ENCODE results near the gene PPP1R2.
A peak's percentile ranks its signal among the peaks of the same experiment; 100 is the strongest.
"Not testable (repeated sequence)": the region's sequence is repeated elsewhere in the genome, so short reads cannot be mapped to it uniquely, and the experiment has no call there.

PPP1R2 gene

GRCh38 chr3:195542698-195543499, at the start of gene PPP1R2:
TSS of gene PPP1R2 (minus strand) at chr3:195543325. CDS start at chr3:195543025, 300 bp downstream.
- peak; percentile 79 for DNase-seq (ENCODE audit: low read depth)

DNA sequence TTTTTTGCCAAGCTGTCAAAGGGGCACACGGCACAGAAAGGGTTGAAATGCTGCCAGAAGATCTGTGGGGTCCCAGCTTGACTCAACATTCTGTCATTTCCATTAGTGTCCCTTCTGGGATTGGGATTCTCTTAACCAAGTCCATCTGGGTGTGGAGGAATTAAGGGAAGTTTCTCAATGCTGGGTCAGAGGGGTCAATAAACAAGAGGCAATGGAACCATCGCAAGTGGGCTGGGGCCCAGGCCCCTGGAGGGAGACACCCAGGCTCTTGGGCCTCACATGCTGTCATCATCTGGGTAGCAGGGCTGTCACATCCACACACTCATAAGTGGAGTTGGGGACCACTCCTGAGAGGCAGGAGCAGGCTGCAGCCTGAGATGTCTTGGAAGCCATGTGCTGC, 48.7 kb upstream of the PPP1R2 start:
- no peak for DNase-seq (ENCODE audit: low read depth)

DNA sequence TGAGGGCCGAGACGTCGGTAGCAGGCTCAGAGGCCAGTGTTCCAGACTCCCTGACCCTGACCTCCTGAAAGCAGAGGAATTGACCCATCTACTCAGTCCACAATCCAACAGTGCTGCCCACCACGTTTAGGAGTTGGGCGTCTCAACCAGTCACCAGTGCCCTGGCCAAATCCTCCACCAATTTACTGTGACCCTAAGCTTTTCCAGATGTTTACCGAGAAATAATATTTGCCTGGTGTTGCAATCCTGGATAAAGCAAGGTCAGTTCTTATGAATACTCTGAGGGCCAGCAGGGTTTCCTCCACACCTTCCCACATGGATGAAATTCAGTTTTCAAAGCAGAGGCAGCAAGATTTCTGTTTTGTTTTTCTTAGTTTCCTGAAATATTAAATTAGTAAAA, 48.1 kb upstream of the PPP1R2 start:
- DNase-seq (ENCODE audit: low read depth), result no peak

GRCh38 chr3:195590381-195590780, 47.3 kb upstream of the PPP1R2 start:
- not testable (repeated sequence) for DNase-seq (ENCODE audit: low read depth)

DNA sequence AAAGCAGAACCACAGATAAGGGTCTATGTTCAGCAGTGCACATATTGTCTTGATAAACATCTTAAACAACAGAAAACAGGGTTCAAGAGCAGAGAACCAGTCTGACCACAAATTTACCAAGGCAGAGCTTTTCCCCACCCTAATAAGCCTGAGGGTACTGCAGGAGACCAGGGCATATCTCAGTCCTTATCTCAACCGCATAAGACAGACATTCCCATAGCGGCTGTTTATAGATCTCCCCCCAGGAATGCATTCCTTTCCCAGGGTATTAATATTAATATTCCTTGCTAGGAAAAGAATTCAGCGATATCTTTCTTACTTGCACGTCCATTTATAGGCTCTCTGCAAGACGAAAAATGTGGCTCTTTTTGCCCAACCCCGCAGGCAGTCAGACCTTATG, 46.7 kb upstream of the PPP1R2 start:
- DNase-seq (ENCODE audit: low read depth), result peak; percentile 14

DNA sequence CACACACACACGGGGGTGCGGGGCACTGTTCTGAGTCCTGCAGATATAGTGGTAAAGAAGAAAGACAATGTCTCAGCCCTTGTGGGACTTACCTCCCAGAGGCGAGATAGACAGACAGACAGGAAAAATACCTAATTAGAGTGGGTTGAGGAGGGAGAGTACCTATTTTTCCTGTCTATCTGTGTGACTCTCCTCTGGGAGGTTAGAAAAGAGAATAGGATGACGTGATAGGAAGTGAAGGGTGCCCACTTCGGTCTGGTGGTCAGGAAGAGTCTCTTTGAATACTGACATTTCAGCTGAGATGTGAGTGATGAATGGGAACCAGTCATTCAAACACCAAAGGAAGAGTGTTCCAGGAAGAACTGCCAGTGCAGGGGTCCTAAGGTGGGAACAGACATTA, 44.7 kb upstream of the PPP1R2 start:
- no peak for DNase-seq (ENCODE audit: low read depth)

DNA sequence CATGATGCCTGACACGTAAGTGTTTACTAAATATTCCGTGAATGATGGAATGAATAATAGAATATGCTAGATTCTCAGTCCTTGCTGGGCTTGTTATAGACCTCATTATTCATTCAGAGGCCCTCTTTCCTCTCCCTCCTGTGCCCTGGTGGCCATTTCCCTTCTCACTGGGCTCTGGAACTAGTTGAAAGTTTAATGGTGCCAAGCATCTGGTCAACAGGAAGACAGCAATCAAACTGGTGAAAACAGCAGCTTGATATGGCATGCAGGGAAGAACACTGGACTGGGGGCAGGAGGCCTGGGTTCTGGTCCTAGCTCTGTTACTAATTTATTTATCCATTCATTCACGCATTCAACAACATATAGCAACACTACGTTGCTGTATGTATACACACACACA, 44.3 kb upstream of the PPP1R2 start:
- no peak for DNase-seq (ENCODE audit: low read depth)

GRCh38 chr3:195584543-195584870, 41.4 kb upstream of the PPP1R2 start:
- no peak for DNase-seq (ENCODE audit: low read depth)

- peak; percentile 26 for DNase-seq (ENCODE audit: low read depth)
Observed at GRCh38 chr3:195583831-195584542, 40.9 kb upstream of the PPP1R2 start, which contains the start of gene APOD. TSS of gene APOD (minus strand) at chr3:195583940. CDS start at chr3:195579461, 4,479 bp downstream.

DNA sequence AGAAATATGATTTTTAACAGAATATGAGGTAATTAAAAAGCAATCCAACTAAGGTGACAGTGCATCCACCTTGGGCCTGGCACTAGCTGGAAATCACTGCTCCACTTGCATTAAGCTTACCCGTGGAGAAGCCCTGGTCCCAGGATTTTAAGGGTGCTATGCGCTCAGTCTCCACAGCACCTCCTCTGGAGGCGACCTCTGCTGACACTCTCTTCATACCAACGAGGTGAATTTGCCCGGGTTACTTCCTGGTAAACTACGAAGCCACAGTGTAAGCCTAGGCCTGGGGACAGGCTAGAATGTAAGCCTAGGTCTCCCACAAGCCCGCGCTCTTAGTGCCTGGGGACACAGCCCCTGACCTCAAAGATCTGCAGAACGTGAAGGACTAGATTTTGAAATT, 39.8 kb upstream of the PPP1R2 start:
- no peak for DNase-seq (ENCODE audit: low read depth)

DNA sequence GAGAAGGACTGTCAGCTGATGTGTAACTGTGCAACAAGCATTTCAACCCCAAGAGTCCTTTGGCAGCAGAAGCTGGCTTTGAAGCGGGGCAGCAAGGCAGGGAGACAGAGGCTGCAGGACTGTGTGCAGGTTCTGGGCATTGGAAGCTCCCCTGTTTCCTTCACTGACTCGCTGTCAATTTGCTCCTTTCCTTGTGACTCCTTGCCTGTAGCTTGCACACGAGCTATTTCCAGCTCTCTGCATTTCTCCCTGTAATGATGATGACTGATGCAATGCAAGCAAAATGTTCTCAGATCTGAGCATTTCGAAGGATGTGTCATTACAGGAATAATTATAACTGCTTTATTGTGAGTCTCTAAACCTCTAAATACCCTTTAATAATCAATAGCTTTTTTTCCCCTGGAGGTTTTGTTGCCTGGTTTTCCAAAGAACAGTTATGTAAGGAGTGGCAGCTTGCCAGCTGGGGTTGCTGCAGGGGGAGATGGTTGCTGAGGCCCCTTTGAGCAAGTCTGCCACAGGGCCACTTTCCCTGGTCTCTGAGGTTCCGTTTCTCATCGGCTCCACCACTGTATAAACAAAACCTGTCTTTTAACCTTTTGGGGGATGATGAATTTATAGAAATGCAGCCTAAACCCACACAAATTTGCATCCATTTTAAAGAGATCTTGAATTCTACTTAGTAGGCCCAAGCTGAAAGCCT, 37.8 kb upstream of the PPP1R2 start:
- peak; percentile 22 for DNase-seq (ENCODE audit: low read depth)

DNA sequence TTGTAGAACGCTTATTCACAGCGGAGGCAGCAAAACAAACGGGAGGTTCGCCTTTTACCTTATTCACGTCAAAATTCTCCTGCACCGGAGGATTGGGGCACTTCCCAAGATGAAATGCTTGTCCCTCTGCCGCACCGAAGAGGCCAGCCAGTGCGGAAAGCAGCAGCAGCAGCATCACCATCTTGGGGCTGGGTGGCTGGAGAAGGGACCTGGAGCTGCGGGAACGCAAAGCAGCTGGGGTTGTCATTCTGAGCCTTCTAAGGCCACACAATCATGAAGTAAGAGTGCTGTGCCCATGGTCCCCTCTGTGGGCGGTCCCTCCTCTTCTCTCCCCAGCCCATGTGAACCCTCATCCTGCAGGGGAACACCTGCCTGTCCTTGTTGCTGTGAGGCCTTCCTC, 36.2 kb upstream of the PPP1R2 start:
- DNase-seq (ENCODE audit: low read depth), result no peak

DNA sequence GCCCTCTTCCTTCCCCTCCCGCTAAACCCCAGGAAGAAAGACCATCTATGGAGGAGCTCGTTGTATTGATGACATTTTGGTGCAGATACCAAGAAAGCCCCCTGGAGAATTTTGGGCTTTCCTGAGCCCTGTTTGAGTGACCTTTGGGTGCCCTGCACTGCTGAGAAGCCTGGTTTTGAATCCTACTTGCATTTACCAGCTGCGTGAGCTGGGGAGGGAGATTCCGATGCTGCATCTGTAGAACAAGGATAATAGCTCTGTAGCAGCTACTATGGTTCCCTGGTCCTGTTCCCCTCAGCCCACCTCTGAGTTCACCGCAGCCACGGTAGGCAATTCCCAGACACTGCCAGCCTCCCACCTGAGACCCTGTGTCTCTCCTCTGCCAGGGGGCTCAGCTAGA, 35.4 kb upstream of the PPP1R2 start:
- DNase-seq (ENCODE audit: low read depth), result no peak

DNA sequence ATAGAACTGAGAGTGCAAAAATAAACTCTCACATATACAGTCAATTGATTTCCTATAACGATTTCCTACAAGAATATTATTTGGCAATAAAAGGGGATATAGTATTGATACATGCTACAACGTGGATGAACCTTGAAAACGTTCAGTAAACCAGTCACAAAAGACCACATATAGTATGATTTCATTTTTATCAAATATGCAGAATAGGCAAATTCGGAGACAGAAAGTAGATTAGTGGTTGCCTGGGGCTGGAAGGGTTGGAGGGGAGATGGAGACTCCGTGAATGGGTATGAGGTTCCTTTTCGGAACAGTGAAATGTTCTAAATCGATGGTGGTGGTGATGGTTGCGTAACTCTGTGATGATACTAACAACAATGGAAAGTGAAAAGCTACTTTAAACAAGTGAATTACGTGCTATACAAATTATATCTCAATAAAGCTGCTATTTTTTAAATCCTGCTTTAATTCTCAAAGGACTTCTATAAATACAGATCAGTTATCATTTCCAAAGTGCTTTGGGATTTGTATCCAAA, 34.6 kb upstream of the PPP1R2 start:
- DNase-seq (ENCODE audit: low read depth), result no peak

GRCh38 chr3:195574497-195575304, 31.6 kb upstream of the PPP1R2 start:
- no peak for DNase-seq (ENCODE audit: low read depth)

DNA sequence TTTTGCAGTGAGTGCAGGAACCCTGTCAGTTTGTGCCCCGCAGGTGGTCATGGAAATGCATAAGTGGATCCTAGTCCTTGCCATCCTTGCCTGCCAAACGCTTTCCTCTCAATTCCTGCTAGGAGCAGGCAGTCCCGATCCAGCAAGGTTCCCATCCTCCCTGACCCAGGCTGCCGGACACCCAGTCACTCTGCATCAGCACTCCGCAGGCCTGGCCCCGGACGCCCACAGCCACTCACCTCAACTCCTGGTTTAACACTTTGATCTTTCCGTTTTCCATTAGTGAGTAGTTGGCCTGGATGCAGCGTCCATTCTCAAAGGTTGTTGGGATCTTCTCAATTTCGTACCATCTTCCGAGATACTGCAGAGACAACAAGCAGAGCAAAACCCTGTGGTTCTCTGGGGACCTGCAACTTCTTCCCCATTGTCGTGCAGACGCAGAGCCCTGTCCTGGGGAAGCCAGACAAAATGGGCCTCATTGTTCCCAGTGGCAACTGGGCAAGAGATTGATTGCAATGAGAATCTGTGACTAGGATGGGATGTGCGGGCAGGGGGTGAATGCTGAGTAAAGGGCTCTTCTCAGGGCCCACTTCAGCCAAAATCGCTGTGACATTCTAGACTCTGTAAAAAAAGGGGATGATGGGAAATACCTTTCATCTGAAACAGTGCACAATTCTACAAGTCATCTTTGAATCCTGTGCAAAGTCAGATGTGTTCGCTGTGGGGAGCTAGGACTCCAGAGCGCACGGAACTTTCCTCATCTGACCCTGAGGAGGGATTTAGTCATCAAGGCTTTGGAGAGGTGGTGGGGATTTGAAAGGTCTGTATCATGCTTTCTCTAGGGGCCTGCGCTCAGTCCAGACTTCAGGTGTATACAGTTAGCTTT, 30.7 kb upstream of the PPP1R2 start:
- no peak for DNase-seq (ENCODE audit: low read depth)

- DNase-seq (ENCODE audit: low read depth), result no peak
Observed at GRCh38 chr3:195571361-195571760, 28.2 kb upstream of the PPP1R2 start.

GRCh38 chr3:195570912-195571311, 27.8 kb upstream of the PPP1R2 start:
- DNase-seq (ENCODE audit: low read depth), result no peak

DNA sequence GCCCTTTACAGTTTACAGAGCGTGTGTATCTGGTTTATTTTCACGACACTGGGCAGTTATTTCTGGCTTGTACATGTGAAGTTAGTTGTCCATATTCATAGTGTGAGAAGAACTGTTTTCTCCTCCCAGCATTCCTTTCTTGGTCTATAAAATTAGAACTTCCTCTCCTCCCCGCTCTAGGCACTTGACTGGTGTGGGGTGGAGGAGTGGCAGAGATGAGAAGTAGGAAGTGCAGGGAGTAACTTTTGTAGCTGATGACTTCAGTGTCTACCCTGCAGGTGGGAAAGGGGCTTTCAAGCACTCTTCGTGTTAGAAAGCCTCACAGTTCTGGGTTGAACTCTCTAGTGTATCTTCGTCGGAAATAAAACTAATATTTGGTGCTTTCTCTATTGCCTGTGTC, 27.2 kb upstream of the PPP1R2 start:
- DNase-seq (ENCODE audit: low read depth), result no peak

- no peak for DNase-seq (ENCODE audit: low read depth)
Observed at GRCh38 chr3:195568630-195569029, 25.5 kb upstream of the PPP1R2 start.

- no peak for DNase-seq (ENCODE audit: low read depth)
Observed at GRCh38 chr3:195566797-195567196, 23.7 kb upstream of the PPP1R2 start.

Data from amniotic epithelial cell (primary cell).